ENCODE results near the gene ISOC2.

- TF ChIP-seq, protein P1, sequence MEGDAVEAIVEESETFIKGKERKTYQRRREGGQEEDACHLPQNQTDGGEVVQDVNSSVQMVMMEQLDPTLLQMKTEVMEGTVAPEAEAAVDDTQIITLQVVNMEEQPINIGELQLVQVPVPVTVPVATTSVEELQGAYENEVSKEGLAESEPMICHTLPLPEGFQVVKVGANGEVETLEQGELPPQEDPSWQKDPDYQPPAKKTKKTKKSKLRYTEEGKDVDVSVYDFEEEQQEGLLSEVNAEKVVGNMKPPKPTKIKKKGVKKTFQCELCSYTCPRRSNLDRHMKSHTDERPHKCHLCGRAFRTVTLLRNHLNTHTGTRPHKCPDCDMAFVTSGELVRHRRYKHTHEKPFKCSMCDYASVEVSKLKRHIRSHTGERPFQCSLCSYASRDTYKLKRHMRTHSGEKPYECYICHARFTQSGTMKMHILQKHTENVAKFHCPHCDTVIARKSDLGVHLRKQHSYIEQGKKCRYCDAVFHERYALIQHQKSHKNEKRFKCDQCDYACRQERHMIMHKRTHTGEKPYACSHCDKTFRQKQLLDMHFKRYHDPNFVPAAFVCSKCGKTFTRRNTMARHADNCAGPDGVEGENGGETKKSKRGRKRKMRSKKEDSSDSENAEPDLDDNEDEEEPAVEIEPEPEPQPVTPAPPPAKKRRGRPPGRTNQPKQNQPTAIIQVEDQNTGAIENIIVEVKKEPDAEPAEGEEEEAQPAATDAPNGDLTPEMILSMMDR (IDR thresholded peaks at IDR 0.05; ENCODE audit: extremely low read depth in 1 of 2, insufficient read depth in 1 of 2, low read depth in 1 of 2, low read length in 2 of 2) = no peak
- TF ChIP-seq EZH2 (IDR thresholded peaks at IDR 0.05; ENCODE audit: borderline replicate concordance, low read depth, low read length, severe bottlenecking) (no peak), POLR2A (IDR thresholded peaks at IDR 0.05; ENCODE audit: low read depth, low read length) (no peak), POLR2AphosphoS5 (IDR thresholded peaks at IDR 0.05; ENCODE audit: insufficient read depth, low read depth, low read length) (no peak), MYC (IDR thresholded peaks at IDR 0.05; ENCODE audit: low read depth, low read length) (no peak), GATA2 (IDR thresholded peaks at IDR 0.05; ENCODE audit: insufficient read depth, insufficient read length, low read depth, low read length) (no peak), JUN (IDR thresholded peaks at IDR 0.05; ENCODE audit: borderline replicate concordance, insufficient read depth, insufficient read length, low read depth) (no peak)
Observed at GRCh38 chr19:55436847-55437246, 24.6 kb downstream of the ISOC2 start.
